Measurements from ENCODE around the gene KIF16B.
"Not testable (repeated sequence)": the region's sequence is repeated elsewhere in the genome, so short reads cannot be mapped to it uniquely, and the experiment has no call there.

Gene KIF16B

GRCh38 chr20:16260133-16260532 lies 313.1 kb downstream of the KIF16B start:
- not testable (repeated sequence) for DNase-seq (ENCODE audit: low spot score)

DNA sequence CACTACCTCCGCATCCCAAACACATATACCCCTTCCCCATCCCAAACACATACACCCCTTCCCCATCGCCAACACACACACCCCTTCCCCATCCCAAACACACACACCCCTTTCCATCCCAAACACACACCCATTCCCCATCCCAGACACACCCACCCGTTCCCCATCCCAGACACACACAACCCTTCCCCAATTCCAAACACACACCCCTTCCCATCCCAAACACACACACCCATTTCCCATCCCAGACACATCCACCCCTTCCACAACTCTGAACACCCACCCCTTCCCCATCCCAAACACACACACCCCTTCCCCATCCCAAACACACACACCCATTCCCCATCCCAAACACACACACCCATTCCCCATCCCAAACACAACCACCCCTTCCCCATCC lies 314.5 kb downstream of the KIF16B start:
- DNase-seq (ENCODE audit: low spot score), result no peak

DNA sequence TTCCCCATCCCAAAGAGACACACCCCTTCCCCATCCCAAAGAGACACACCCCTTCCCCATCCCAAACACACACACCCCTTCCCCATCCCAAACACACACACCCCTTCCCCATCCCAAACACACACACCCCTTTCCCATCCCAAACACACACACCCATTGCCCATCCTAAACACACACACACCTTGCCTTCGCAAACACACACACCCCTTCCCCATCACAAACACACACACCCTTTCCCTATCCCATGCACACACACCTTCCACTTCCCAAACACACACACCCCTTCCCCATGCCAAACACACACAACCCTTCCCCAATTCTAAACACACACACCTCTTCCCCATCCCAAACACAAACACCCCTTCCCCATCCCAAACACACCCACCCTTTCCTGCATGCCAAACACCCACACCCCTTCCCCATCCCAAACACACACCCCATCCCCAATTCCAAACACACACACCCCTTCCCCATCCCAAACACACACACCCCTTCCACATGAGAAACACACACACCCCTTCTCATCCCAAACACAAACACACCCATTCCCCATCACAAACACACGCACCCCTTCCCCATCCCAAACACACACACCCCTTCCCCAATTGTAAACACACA lies 315.3 kb downstream of the KIF16B start:
- DNase-seq (ENCODE audit: low spot score), result no peak

GRCh38 chr20:16257021-16257420 lies 316.2 kb downstream of the KIF16B start:
- no peak for DNase-seq (ENCODE audit: low spot score)

GRCh38 chr20:16246870-16247269 lies 326.4 kb downstream of the KIF16B start:
- no peak for DNase-seq (ENCODE audit: low spot score)

DNA sequence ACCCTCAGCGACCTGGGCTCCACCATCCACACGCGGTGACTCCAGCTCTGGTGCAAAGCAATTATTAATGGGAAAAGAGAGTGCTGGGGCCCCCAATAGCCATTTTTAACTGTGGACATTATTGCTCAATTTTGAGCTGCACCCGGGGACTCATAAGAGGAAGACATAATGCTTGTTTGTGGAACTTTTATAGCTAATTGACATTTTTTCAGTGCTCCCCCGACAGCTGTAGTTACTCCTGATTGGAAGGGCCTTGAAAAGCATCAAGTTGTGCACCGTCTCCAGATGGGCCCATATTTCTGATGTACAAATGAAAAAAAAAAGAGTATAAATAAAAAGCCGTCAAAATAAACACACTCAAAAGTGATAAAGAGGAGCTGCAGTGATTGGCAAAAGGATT lies 327.0 kb downstream of the KIF16B start:
- DNase-seq (ENCODE audit: low spot score), result no peak

- no peak for DNase-seq (ENCODE audit: low spot score)
These were observed 327.4 kb downstream of the KIF16B start for GRCh38 chr20:16245879-16246278.

DNA sequence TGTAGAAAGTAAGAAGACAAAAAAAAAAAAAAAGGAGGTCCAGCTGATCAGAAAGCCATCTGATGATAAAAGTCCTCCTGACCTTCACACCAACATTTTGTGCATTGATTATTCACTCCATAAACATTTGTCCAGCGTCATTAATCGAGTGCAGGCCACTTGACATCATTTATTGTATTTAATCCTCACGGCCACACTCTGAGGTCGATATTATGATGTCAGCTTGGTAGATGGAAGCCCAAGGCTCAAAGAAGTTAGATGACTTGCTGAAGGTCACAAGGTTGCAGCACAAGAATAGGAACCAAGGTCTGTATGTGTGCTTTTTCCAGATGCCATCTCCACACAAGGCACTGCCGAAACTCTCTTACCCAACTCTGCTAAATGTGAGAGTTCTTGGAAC lies 328.4 kb downstream of the KIF16B start:
- DNase-seq (ENCODE audit: low spot score), result no peak

DNA sequence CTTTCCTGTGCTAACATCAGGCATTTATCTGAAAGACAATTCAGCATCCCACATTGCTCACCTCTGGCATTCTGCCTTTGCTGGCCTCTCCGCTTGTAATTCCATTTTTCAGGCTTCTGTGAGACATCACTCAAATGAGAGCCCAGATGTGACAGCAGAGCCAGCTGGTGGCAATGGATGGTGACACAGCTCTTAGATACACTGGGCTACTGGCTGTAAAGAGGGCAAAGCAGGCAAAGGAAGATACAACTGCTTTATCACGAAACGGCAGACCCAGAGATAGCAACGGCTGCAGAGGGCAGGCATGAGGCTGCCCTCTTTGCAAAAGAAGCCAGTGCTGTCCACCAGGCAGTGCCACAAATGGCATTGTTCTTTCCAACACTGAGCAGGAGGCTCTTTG lies 329.8 kb downstream of the KIF16B start:
- no peak for DNase-seq (ENCODE audit: low spot score)

DNA sequence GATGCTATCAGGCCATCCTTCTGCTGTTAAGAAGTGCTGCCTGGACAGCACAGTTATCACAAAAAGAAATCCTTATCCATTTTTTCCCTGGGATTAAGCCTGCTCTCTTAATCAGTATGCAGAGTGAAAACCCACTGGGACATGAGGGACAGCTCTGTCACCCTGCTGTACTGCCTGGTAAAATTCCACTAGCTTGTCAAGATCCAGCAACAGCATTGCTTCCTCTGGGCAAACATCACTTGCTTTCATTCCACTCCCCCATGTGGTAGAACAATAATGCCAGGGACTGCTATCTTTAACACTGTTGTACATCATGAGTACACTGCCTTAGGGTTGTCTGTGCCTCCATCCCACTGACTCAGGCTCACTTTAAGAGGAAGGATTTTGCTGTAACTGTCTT lies 331.3 kb downstream of the KIF16B start:
- peak; percentile 23 for DNase-seq (ENCODE audit: low spot score)

- DNase-seq (ENCODE audit: low spot score), result no peak
These were observed 332.9 kb downstream of the KIF16B start for GRCh38 chr20:16240355-16240754.

DNA sequence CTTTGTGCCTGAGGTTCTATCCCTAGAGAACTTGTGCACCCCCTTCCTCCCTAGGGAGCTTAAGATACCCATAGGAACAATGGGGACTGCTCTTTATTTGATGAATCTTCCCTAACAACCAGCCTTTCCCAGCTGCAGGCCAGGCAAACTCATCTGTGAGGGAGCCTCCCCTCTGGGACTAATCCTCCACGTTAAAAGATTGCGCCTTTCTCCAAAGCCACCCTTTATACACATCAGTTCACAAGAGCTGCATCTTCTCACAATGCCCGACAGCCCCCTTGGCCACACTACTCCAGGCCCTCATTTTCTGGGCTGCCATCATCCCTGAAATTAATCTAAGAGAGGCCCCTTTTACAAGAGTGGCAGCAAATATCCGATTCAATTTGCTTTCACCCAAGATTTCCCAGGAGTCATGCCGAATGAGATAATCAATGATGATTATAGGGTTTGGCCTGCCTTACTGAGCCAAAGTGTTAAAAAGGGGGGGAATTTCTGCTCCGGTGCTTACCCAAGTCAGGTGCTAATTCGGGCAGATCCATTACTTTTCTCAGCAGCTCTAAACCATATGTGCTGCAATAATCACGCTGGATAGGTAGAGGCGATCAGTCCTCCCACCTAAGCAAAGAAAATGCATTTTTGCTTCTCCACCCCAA lies 336.5 kb downstream of the KIF16B start:
- no peak for DNase-seq (ENCODE audit: low spot score)

GRCh38 chr20:16230402-16230801 lies 342.8 kb downstream of the KIF16B start:
- no peak for DNase-seq (ENCODE audit: low spot score)

DNA sequence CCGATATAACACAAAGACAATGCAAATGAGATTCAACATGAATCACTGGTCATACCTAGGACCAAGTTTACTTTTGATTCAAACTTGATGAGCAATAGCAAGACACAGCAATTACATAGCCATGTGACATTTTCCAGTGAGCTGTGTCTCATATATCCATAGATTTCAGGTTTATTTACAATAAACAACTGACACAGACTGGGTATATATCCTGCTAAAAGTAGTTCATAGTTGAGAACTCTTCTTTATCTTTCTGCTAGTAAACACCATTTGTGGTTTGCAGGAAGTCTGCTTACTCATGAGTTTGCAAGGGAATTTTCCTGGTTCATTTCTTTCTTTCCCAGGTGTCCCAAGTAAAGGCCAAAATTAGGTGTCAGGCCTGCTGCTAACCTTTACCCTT lies 343.4 kb downstream of the KIF16B start:
- DNase-seq (ENCODE audit: low spot score), result peak; percentile 20

- no peak for DNase-seq (ENCODE audit: low spot score)
These were observed 344.5 kb downstream of the KIF16B start for GRCh38 chr20:16228722-16229121.

DNA sequence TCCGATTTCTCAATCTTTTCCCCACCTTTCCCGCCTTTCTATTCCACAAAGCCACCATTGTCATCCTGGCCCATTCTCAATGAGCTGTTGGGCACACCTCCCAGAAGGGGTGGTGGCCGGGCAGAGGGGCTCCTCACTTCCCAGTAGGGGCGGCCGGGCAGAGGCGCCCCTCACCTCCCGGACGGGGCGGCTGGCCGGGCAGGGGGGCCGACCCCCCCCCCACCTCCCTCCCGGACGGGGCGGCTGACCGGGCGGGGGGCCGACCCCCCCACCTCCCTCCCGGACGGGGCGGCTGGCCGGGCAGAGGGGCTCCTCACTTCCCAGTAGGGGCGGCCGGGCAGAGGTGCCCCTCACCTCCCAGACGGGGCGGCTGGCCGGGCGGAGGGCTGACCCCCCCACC lies 346.3 kb downstream of the KIF16B start:
- DNase-seq (ENCODE audit: low spot score), result not testable (repeated sequence)

DNA sequence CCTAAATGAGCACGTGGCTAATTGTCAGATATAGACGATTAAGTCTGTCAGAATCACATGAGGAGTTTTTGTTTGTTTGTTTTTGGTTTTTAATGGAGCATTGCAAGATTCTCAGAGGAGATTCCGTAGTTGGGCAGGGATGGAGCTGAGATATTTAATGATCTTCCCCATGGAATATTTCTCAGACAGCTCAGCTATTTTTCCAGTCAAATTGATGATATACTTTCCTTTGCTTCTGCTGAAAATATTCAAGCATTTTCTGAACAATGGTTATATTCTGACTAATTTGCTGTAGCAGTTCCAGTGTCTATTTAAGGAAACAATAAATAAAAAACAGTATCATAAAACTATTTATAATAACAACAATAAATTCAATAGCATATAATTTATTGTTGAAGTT lies 348.4 kb downstream of the KIF16B start:
- no peak for DNase-seq (ENCODE audit: low spot score)

DNA sequence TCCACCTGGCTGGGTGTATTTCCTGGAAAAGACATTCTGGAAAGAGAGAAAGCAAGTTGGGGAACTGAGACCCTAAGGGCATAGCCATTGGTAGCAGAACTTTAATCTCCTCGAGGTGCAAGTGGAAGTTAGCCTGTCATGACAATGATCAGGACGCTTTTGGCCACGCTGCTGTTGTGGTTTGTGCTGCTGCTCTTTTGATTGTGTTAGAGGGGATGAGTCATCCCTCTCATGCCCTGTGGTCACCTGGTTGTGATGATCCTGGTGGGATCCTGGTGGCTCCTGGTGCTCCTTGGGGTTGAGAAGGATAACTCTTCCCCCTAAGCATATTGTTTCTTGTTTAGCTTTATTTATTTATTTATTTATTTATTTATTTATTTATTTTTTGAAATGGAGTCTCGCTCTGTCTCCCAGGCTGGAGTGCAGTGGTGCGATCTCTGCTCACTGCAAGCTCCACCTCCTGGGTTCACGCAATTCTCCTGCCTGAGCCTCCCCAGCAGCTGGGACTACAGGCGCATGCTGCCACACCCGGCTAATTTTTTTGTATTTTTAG lies 350.3 kb downstream of the KIF16B start:
- DNase-seq (ENCODE audit: low spot score), result peak; percentile 50
